DND-41 (cell line): Measurements from ENCODE around the gene PSMA6.

ENCODE experiments used
- ATAC-seq: fragments of 200-7000 bp; cut with Tn5 transposase; 3 replicates; pipeline ENCODE4 v1.9.1; 2021; ENCODE audit warnings: low read depth; ENCODE audit not compliant: insufficient read depth
- DNase-seq: peaks from one replicate; pipeline ENCODE4 v3.0.0-alpha.2; 2020
- H2AFZ ChIP-seq: 2 replicates; pipeline ENCODE4 v1.6.0; 2012; ENCODE audit warnings: low read depth, low read length
- H3K27ac ChIP-seq: 2 replicates; pipeline ENCODE4 v1.5.1; 2012; ENCODE audit warnings: low read length, inconsistent platforms
- H3K27me3 ChIP-seq: fragments of 200-600 bp; sonication (generic); 2 replicates; pipeline ENCODE4 v1.6.0; 2012; ENCODE audit warnings: low read length, mild to moderate bottlenecking, inconsistent platforms; ENCODE audit not compliant: insufficient read depth, poor library complexity
- H3K36me3 ChIP-seq: 2 replicates; pipeline ENCODE4 v1.5.1; 2012; ENCODE audit warnings: low read length, inconsistent platforms; ENCODE audit not compliant: insufficient read depth
- H3K4me1 ChIP-seq: 2 replicates; pipeline ENCODE4 v1.5.1; 2012; ENCODE audit warnings: mild to moderate bottlenecking, low read length; ENCODE audit not compliant: insufficient read depth
- H3K4me2 ChIP-seq: 2 replicates; pipeline ENCODE4 v1.6.0; 2012; ENCODE audit warnings: mild to moderate bottlenecking, moderate library complexity, low read length, inconsistent platforms; ENCODE audit not compliant: insufficient read depth
- H3K4me3 ChIP-seq, 2 experiments: fragments of 200-600 bp in 1 of 2; shearing (Covaris generic) in 1 of 2; 2 replicates each; pipeline ENCODE4 v1.5.1; 2012 to 2016; ENCODE audit warnings: inconsistent platforms in 2 of 2, low read length in 2 of 2, mild to moderate bottlenecking in 2 of 2, low read depth in 1 of 2, moderate library complexity in 1 of 2
- H3K79me2 ChIP-seq: 2 replicates; pipeline ENCODE4 v1.6.0; 2012; ENCODE audit warnings: low read length, inconsistent platforms; ENCODE audit not compliant: insufficient read depth
- H3K9ac ChIP-seq: 2 replicates; pipeline ENCODE4 v1.6.0; 2012; ENCODE audit warnings: low read depth, mild to moderate bottlenecking, inconsistent platforms, low read length, moderate library complexity
- H3K9me3 ChIP-seq: 2 replicates; pipeline ENCODE4 v1.5.1; 2012; ENCODE audit warnings: low read length, moderate library complexity, mild to moderate bottlenecking, inconsistent platforms; ENCODE audit not compliant: insufficient read depth, severe bottlenecking
- H4K20me1 ChIP-seq: 2 replicates; pipeline ENCODE4 v1.6.0; 2012; ENCODE audit warnings: low read length; ENCODE audit not compliant: insufficient read depth
- CTCF ChIP-seq: IDR thresholded peaks from 2 replicates; pipeline ENCODE4 v1.5.1; 2012; ENCODE audit warnings: borderline replicate concordance, low read length, moderate library complexity, mild to moderate bottlenecking; ENCODE audit not compliant: poor library complexity, severe bottlenecking; ENCODE audit errors: extremely low read depth
- EZH2 ChIP-seq: IDR thresholded peaks from 3 replicates; pipeline ENCODE4 v1.6.1; 2012; ENCODE audit warnings: borderline replicate concordance, low read depth, mild to moderate bottlenecking, moderate library complexity, low read length, inconsistent platforms; ENCODE audit not compliant: severe bottlenecking

Gene PSMA6

GRCh38 chr14:35366521-35366976, 74.4 kb downstream of the PSMA6 start:
- Histone ChIP-seq H3K27ac (no peak overlapping the region), H2AFZ (no peak overlapping the region), H3K79me2 (no peaks in the 10 kb centered on the region), H3K4me3 (no peak overlapping the region), H3K36me3 (no peaks in the 10 kb centered on the region), H3K27me3 (no peaks in the 10 kb centered on the region), H3K9me3 (peaks cover 3% of the 10 kb centered on the region), H4K20me1 (no peaks in the 10 kb centered on the region), H3K4me2 (no peak overlapping the region), H3K4me1 (no peaks in the 10 kb centered on the region), H3K9ac (no peak overlapping the region)
- ATAC-seq (no peak), DNase-seq (no peak)
- no peak for TF ChIP-seq EZH2
- TF ChIP-seq CTCF: no peak

DNA sequence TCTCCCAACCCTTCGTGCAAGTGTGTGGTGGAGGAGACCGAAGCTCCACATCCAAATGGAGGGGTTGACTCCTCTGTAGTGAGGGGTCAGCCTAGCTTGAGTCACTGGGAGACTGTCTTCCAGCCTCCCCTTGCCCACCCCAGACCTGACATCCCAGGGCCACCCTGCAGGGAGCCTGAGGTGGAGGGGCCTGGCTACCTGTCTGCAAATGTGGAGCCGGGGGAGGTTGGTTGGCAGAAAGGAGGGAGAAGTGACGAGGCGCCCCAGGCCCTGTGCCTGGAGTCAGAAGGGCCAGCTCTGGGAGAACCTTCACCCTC, 74.8 kb downstream of the PSMA6 start:
- no peak overlapping the region for H3K9ac ChIP-seq
- H2AFZ ChIP-seq: no peak overlapping the region

More for the DNA sequence above, 74.8 kb downstream of the PSMA6 start:
- Histone ChIP-seq H3K4me1 (no peaks in the 10 kb centered on the region), H3K4me3 (no peak overlapping the region), H3K9me3 (peaks cover 3% of the 10 kb centered on the region), H3K36me3 (no peaks in the 10 kb centered on the region), H3K27me3 (no peaks in the 10 kb centered on the region), H4K20me1 (no peaks in the 10 kb centered on the region), H3K79me2 (no peaks in the 10 kb centered on the region), H3K27ac (no peak overlapping the region), H3K4me2 (no peak overlapping the region)
- ATAC-seq: no peak
- no peak for DNase-seq
- TF ChIP-seq CTCF: no peak
- no peak for TF ChIP-seq EZH2
